HUES48 (cell line): ENCODE measurements around the gene GABRB1.

Experiments used
- H3K27ac ChIP-seq: one replicate; pipeline ENCODE4 v1.7.0; 2013; ENCODE audit warnings: low read depth, low read length, inconsistent platforms
- H3K27me3 ChIP-seq: 2 replicates; pipeline ENCODE4 v1.6.1; 2013; ENCODE audit warnings: mild to moderate bottlenecking, low read length; ENCODE audit not compliant: control insufficient read depth, insufficient read depth
- H3K36me3 ChIP-seq: 2 replicates; pipeline ENCODE4 v1.6.1; 2013; ENCODE audit warnings: low read length; ENCODE audit not compliant: control insufficient read depth, insufficient read depth
- H3K4me1 ChIP-seq: 2 replicates; pipeline ENCODE4 v1.6.1; 2013; ENCODE audit warnings: mild to moderate bottlenecking, low read length; ENCODE audit not compliant: control insufficient read depth, insufficient read depth
- H3K4me3 ChIP-seq: 2 replicates; pipeline ENCODE4 v1.5.1; 2013; ENCODE audit warnings: mild to moderate bottlenecking, low read depth, low read length
- H3K9ac ChIP-seq: 2 replicates; pipeline ENCODE4 v1.6.1; 2013; ENCODE audit warnings: mild to moderate bottlenecking, low read depth, low read length, moderate library complexity
- H3K9me3 ChIP-seq: 2 replicates; pipeline ENCODE4 v1.6.1; 2013; ENCODE audit warnings: low read length; ENCODE audit not compliant: control insufficient read depth, insufficient read depth

Gene GABRB1

GRCh38 chr4:47210828-47211227, 179.5 kb downstream of the GABRB1 start:
- no peaks in the 10 kb centered on the region for H3K27me3 ChIP-seq
- H3K9ac ChIP-seq: no peak overlapping the region
- H3K27ac ChIP-seq: no peak overlapping the region
- H3K4me1 ChIP-seq: peaks cover 12% of the 10 kb centered on the region
- H3K4me3 ChIP-seq: no peak overlapping the region
- H3K9me3 ChIP-seq: no peaks in the 10 kb centered on the region
- H3K36me3 ChIP-seq: no peaks in the 10 kb centered on the region

- no peaks in the 10 kb centered on the region for H3K27me3 ChIP-seq
- no peaks in the 10 kb centered on the region for H3K4me1 ChIP-seq
- H3K9ac ChIP-seq: no peak overlapping the region
- no peaks in the 10 kb centered on the region for H3K36me3 ChIP-seq
- no peaks in the 10 kb centered on the region for H3K9me3 ChIP-seq
- no peak overlapping the region for H3K4me3 ChIP-seq
- H3K27ac ChIP-seq: no peak overlapping the region
These were observed 181.7 kb downstream of the GABRB1 start for GRCh38 chr4:47213106-47213505.

GRCh38 chr4:47213539-47213938, 182.2 kb downstream of the GABRB1 start:
- no peak overlapping the region for H3K27ac ChIP-seq
- no peak overlapping the region for H3K9ac ChIP-seq
- no peaks in the 10 kb centered on the region for H3K36me3 ChIP-seq
- no peaks in the 10 kb centered on the region for H3K27me3 ChIP-seq
- H3K4me3 ChIP-seq: no peak overlapping the region
- no peaks in the 10 kb centered on the region for H3K9me3 ChIP-seq
- no peaks in the 10 kb centered on the region for H3K4me1 ChIP-seq

- Histone ChIP-seq H3K9me3 (no peaks in the 10 kb centered on the region), H3K27ac (no peak overlapping the region), H3K4me3 (no peak overlapping the region), H3K36me3 (no peaks in the 10 kb centered on the region), H3K27me3 (no peaks in the 10 kb centered on the region), H3K4me1 (no peaks in the 10 kb centered on the region), H3K9ac (no peak overlapping the region)
These were observed 182.6 kb downstream of the GABRB1 start for GRCh38 chr4:47213971-47214370.

- Histone ChIP-seq H3K27ac (no peak overlapping the region), H3K36me3 (no peaks in the 10 kb centered on the region), H3K4me1 (no peaks in the 10 kb centered on the region), H3K9me3 (no peaks in the 10 kb centered on the region), H3K27me3 (no peaks in the 10 kb centered on the region), H3K9ac (no peak overlapping the region), H3K4me3 (no peak overlapping the region)
These were observed 184.4 kb downstream of the GABRB1 start for GRCh38 chr4:47215759-47216158.

GRCh38 chr4:47217291-47217690, 185.9 kb downstream of the GABRB1 start:
- H3K9ac ChIP-seq: no peak overlapping the region
- H3K36me3 ChIP-seq: no peaks in the 10 kb centered on the region
- H3K27me3 ChIP-seq: no peaks in the 10 kb centered on the region

GRCh38 chr4:47217884-47218283, 186.5 kb downstream of the GABRB1 start:
- Histone ChIP-seq H3K9me3 (no peaks in the 10 kb centered on the region), H3K27ac (no peak overlapping the region), H3K4me3 (no peak overlapping the region)

More at GRCh38 chr4:47217291-47217690, 185.9 kb downstream of the GABRB1 start:
- Histone ChIP-seq H3K4me1 (no peaks in the 10 kb centered on the region), H3K4me3 (no peak overlapping the region), H3K9me3 (no peaks in the 10 kb centered on the region), H3K27ac (no peak overlapping the region)

DNA sequence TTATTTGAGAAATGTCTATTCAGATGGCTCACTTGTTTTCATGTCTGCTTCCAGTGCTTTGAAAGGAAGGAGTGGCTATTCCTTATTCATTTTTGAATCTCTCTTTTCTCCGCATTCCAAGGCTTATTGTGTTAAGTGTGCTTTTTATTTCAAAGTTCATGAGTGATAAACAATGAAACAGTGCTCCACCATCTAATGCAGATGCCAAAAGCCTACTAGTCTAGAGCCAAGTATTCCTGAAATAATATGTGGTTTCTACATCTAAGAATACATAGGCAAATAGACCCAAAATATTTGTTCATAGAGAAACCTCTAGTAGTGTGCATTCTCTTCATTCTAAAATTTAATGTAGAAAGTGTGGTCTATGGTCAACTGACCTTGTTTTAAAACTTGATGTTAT, 187.3 kb downstream of the GABRB1 start:
- no peaks in the 10 kb centered on the region for H3K4me1 ChIP-seq

More at GRCh38 chr4:47217884-47218283, 186.5 kb downstream of the GABRB1 start:
- Histone ChIP-seq H3K4me1 (no peaks in the 10 kb centered on the region), H3K9ac (no peak overlapping the region), H3K27me3 (no peaks in the 10 kb centered on the region), H3K36me3 (no peaks in the 10 kb centered on the region)

DNA sequence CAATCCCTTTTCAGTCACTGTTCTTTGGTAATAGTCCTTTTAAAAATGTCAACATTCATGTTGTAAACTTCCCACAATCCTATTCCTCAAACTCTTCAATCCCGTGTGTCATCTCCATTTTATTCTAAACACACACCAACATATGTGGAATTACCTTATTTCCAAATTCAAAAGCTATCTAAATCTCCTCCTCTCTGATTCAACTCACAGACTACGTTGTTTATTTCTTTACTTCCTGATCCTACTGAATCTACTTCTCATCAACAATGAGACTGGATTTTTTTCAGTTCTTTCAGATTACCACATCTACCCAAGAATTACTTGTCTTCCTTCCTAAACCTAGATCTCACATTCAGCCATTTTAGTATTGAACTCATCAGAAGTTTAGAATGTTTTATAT, 188.2 kb downstream of the GABRB1 start:
- Histone ChIP-seq H3K27ac (no peak overlapping the region), H3K9ac (no peak overlapping the region), H3K9me3 (no peaks in the 10 kb centered on the region), H3K27me3 (no peaks in the 10 kb centered on the region), H3K36me3 (no peaks in the 10 kb centered on the region), H3K4me3 (no peak overlapping the region), H3K4me1 (no peaks in the 10 kb centered on the region)

More for the DNA sequence above, 187.3 kb downstream of the GABRB1 start:
- Histone ChIP-seq H3K36me3 (no peaks in the 10 kb centered on the region), H3K9me3 (no peaks in the 10 kb centered on the region), H3K9ac (no peak overlapping the region), H3K4me3 (no peak overlapping the region), H3K27me3 (no peaks in the 10 kb centered on the region), H3K27ac (no peak overlapping the region)

GRCh38 chr4:47221721-47222120, 190.4 kb downstream of the GABRB1 start:
- Histone ChIP-seq H3K36me3 (no peaks in the 10 kb centered on the region), H3K4me1 (no peaks in the 10 kb centered on the region), H3K4me3 (no peak overlapping the region), H3K27me3 (no peaks in the 10 kb centered on the region), H3K9ac (no peak overlapping the region), H3K27ac (no peak overlapping the region), H3K9me3 (no peaks in the 10 kb centered on the region)

DNA sequence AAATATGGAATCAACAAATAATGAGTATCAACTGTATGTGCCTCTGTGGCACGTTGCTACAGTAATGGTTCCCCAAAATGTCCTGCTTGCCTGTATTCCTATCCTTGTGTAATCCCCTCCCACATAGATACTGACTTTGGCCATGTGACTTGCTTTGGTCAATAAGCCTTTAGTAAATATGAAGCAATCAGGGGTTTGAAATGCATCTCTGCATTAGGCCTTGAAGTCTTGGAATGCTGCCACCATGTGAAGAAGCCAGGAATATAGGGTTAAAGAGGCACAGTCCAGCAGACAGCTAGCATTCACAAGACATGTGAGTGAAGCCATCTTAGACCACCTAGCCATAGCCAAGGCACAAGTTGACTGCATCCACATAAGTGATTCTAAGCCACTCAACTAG, 190.9 kb downstream of the GABRB1 start:
- Histone ChIP-seq H3K4me1 (no peaks in the 10 kb centered on the region), H3K4me3 (no peak overlapping the region), H3K27me3 (no peaks in the 10 kb centered on the region)

DNA sequence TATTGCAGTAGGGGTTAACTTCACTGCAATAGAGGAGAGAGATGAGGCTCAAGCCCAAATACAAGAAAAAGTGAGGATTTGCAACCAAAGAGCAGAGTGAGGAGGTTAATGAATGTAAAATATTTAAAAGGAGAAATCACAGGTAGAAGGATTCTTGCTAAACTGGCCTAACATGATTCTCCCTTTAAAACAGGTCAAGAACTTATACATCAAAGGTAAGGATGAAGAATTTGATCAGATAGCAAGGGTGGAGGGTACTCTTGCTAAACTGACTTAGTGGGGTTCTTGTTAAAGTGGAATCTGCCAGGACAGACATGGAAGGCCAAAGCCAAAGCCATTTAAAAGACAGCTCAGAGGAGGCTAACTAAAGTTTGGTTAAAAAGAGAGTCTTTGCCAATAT, 193.0 kb downstream of the GABRB1 start:
- no peak overlapping the region for H3K27ac ChIP-seq
- H3K9me3 ChIP-seq: no peaks in the 10 kb centered on the region
- no peaks in the 10 kb centered on the region for H3K36me3 ChIP-seq
- no peak overlapping the region for H3K9ac ChIP-seq
- no peak overlapping the region for H3K4me3 ChIP-seq
- H3K27me3 ChIP-seq: no peaks in the 10 kb centered on the region
- H3K4me1 ChIP-seq: no peaks in the 10 kb centered on the region

More for the DNA sequence above, 190.9 kb downstream of the GABRB1 start:
- Histone ChIP-seq H3K9me3 (no peaks in the 10 kb centered on the region), H3K27ac (no peak overlapping the region), H3K9ac (no peak overlapping the region), H3K36me3 (no peaks in the 10 kb centered on the region)
